H1 (cell line): ENCODE data around the gene METTL18. TPM values are rescaled to one million over a fixed set of nuclear protein-coding genes. Genes with fewer than 3 reads are reported as not detected.

Source experiments
- CTCF ChIA-PET: fragments of 300-600 bp; sonication (Branson Sonifier 250); formaldehyde crosslinking; loops from one replicate; lab custom pipeline; 2021; ENCODE audit not compliant: partially characterized antibody; lab: Charles Lee
- POLR2A ChIA-PET: fragments of 300-600 bp; sonication (Branson Sonifier 250); formaldehyde crosslinking; loops from one replicate; lab custom pipeline; 2021; ENCODE audit warnings: inconsistent platforms; ENCODE audit not compliant: partially characterized antibody; lab: Charles Lee
- DNase-seq, 2 experiments: peaks; one replicate each; pipeline versions ENCODE4 v3.0.0 to v3.0.0-alpha.2; 2010 to 2022; ENCODE audit warnings: low spot score in 2 of 2, low read depth in 1 of 2, mixed read lengths in 1 of 2
- FAIRE-seq: peaks from 2 replicates; lab custom pipeline; 2011; peaks lifted over from hg19 to GRCh38; lab: Jason Lieb, UNC
- H2AFZ ChIP-seq: 2 replicates; pipeline ENCODE4 v1.8.1; 2012; ENCODE audit warnings: low read length, inconsistent platforms
- H2AK5ac ChIP-seq: 2 replicates; pipeline ENCODE4 v1.6.1; 2013; ENCODE audit warnings: low read depth, low read length
- H2BK120ac ChIP-seq: replicated peaks from 2 replicates; pipeline ENCODE3; 2013; ENCODE audit warnings: low read depth, low read length, inconsistent platforms
- H2BK12ac ChIP-seq: 2 replicates; pipeline ENCODE4 v1.6.1; 2013; ENCODE audit warnings: low read depth, low read length
- H2BK15ac ChIP-seq: 2 replicates; pipeline ENCODE4 v1.6.1; 2013; ENCODE audit warnings: low read length
- H2BK20ac ChIP-seq: 2 replicates; pipeline ENCODE4 v1.6.1; 2013; ENCODE audit warnings: low read length
- H2BK5ac ChIP-seq: 2 replicates; pipeline ENCODE4 v1.6.1; 2013; ENCODE audit warnings: low read depth, low read length
- H3K14ac ChIP-seq: 2 replicates; pipeline ENCODE4 v1.6.1; 2013; ENCODE audit warnings: inconsistent platforms; ENCODE audit not compliant: insufficient read length
- H3K18ac ChIP-seq: 2 replicates; pipeline ENCODE4 v1.6.1; 2013; ENCODE audit warnings: low read length; ENCODE audit errors: extremely low read depth
- H3K23ac ChIP-seq: 2 replicates; pipeline ENCODE4 v1.6.1; 2013; ENCODE audit warnings: inconsistent platforms; ENCODE audit not compliant: insufficient read length
- H3K23me2 ChIP-seq: 2 replicates; pipeline ENCODE4 v1.6.1; 2013; ENCODE audit warnings: low read depth, low read length
- H3K27ac ChIP-seq: 2 replicates; pipeline ENCODE4 v1.6.1; 2011; ENCODE audit warnings: low read depth, low read length, inconsistent platforms
- H3K27me3 ChIP-seq, 4 experiments: replicated peaks in 1 of 4; 1 replicate in 1 of 4; 2 replicates in 3 of 4; pipeline versions ENCODE4 v1.6.1 to v1.8.1; 2011 to 2013; ENCODE audit warnings: low read length in 3 of 4, mild to moderate bottlenecking in 3 of 4, inconsistent platforms in 2 of 4, mixed read lengths in 2 of 4, moderate library complexity in 1 of 4; ENCODE audit not compliant: control insufficient read depth in 3 of 4, insufficient read depth in 3 of 4; ENCODE audit errors: extremely low read depth in 1 of 4
- H3K36me3 ChIP-seq, 4 experiments: 2 replicates each; pipeline versions ENCODE4 v1.6.1 to v1.8.1; 2011 to 2013; ENCODE audit warnings: mild to moderate bottlenecking in 4 of 4, low read length in 3 of 4, moderate library complexity in 2 of 4, control low read depth in 1 of 4, inconsistent platforms in 1 of 4; ENCODE audit not compliant: insufficient read depth in 4 of 4, control insufficient read depth in 2 of 4
- H3K4ac ChIP-seq: replicated peaks from 2 replicates; pipeline ENCODE3; 2013; ENCODE audit warnings: low read length, low read depth, mixed read lengths, inconsistent platforms; ENCODE audit not compliant: insufficient read length
- H3K4me1 ChIP-seq, 4 experiments: replicated peaks in 1 of 4; 1 replicate in 1 of 4; 2 replicates in 3 of 4; pipeline versions ENCODE4 v1.6.1 to v1.8.1; 2011 to 2013; ENCODE audit warnings: low read length in 3 of 4, inconsistent platforms in 2 of 4, mixed read lengths in 1 of 4; ENCODE audit not compliant: insufficient read depth in 4 of 4, control insufficient read depth in 3 of 4
- H3K4me2 ChIP-seq, 2 experiments: 2 replicates each; pipeline versions ENCODE4 v1.6.1 to v1.8.1; 2011 to 2013; ENCODE audit warnings: low read depth in 2 of 2, low read length in 2 of 2, control low read depth in 1 of 2, inconsistent platforms in 1 of 2, mild to moderate bottlenecking in 1 of 2; ENCODE audit not compliant: insufficient read depth in 1 of 2
- H3K4me3 ChIP-seq, 4 experiments: fragments of 200-600, 300-600 bp in 1 of 4; sonication (generic), shearing (Covaris generic), sonication (Bioruptor Twin) in 1 of 4; 2 replicates each; pipeline versions ENCODE4 v1.5.1 to v1.8.1; 2011 to 2016; ENCODE audit warnings: low read length in 4 of 4, low read depth in 3 of 4, control low read depth in 2 of 4, inconsistent platforms in 2 of 4, mild to moderate bottlenecking in 2 of 4, mixed read lengths in 1 of 4, moderate library complexity in 1 of 4; ENCODE audit not compliant: insufficient read depth in 2 of 4; ENCODE audit errors: extremely low read depth in 1 of 4
- H3K56ac ChIP-seq: replicated peaks from 2 replicates; pipeline ENCODE3; 2013; ENCODE audit warnings: low read depth, mild to moderate bottlenecking, mixed read lengths, low read length, inconsistent platforms; ENCODE audit not compliant: insufficient read length
- H3K79me1 ChIP-seq: 2 replicates; pipeline ENCODE4 v1.6.1; 2013; ENCODE audit warnings: low read depth, low read length, control low read depth
- H3K79me2 ChIP-seq, 2 experiments: 2 replicates each; pipeline versions ENCODE4 v1.6.1 to v1.8.1; 2012 to 2013; ENCODE audit warnings: low read length in 2 of 2, mild to moderate bottlenecking in 2 of 2, inconsistent platforms in 1 of 2; ENCODE audit not compliant: insufficient read depth in 2 of 2, control insufficient read depth in 1 of 2
- H3K9ac ChIP-seq, 4 experiments: replicated peaks in 1 of 4; 1 replicate in 1 of 4; 2 replicates in 3 of 4; pipeline versions ENCODE4 v1.6.1 to v1.8.1; 2011 to 2013; ENCODE audit warnings: low read depth in 3 of 4, low read length in 3 of 4, control low read depth in 2 of 4, mild to moderate bottlenecking in 2 of 4, moderate library complexity in 2 of 4, inconsistent platforms in 1 of 4; ENCODE audit errors: extremely low read depth in 1 of 4
- H3K9me3 ChIP-seq, 2 experiments: 2 replicates each; pipeline versions ENCODE4 v1.6.1 to v1.8.1; 2012 to 2013; ENCODE audit warnings: mild to moderate bottlenecking in 2 of 2, moderate library complexity in 2 of 2, control low read depth in 1 of 2, inconsistent platforms in 1 of 2, low read depth in 1 of 2, low read length in 1 of 2, mixed read lengths in 1 of 2; ENCODE audit not compliant: insufficient read depth in 2 of 2
- H4K20me1 ChIP-seq, 2 experiments: replicated peaks in 1 of 2; 2 replicates each; pipeline versions ENCODE3 to v1.8.1; 2011 to 2013; ENCODE audit warnings: inconsistent platforms in 2 of 2, low read length in 2 of 2, mild to moderate bottlenecking in 1 of 2; ENCODE audit not compliant: insufficient read depth in 2 of 2, control insufficient read depth in 1 of 2
- H4K5ac ChIP-seq: 2 replicates; pipeline ENCODE4 v1.6.1; 2013; ENCODE audit warnings: low read length, low read depth, mixed read lengths, inconsistent platforms; ENCODE audit not compliant: insufficient read length
- H4K8ac ChIP-seq: 2 replicates; pipeline ENCODE4 v1.8.0; 2013; ENCODE audit warnings: mild to moderate bottlenecking, moderate library complexity, low read length, inconsistent platforms; ENCODE audit not compliant: insufficient read depth; ENCODE audit errors: extremely low read depth
- H4K91ac ChIP-seq: replicated peaks from 2 replicates; pipeline ENCODE3; 2013; ENCODE audit warnings: low read length, mixed read lengths, inconsistent platforms; ENCODE audit not compliant: insufficient read length
- RFX5 ChIP-seq: IDR thresholded peaks from 2 replicates; pipeline ENCODE4 v1.6.1; 2011; ENCODE audit warnings: low read depth, low read length, improper control_type of control experiment, borderline replicate concordance
- WGBS, 2 experiments: shearing (Covaris generic) in 1 of 2; methylation state at CpG; one replicate each; pipeline versions ENCODE4 v1.1.6 to v1.1.7; 2013 to 2015; ENCODE audit warnings: low lambda C conversion rate in 2 of 2, mixed read lengths in 2 of 2, inconsistent platforms in 1 of 2, low coverage in 1 of 2, missing lambda C conversion rate in 1 of 2; ENCODE audit not compliant: insufficient replicate concordance in 2 of 2, insufficient coverage in 1 of 2, insufficient read length in 1 of 2; ENCODE audit errors: extremely low coverage in 1 of 2, missing lambda C conversion rate in 1 of 2; 5-methylcytosine and 5-hydroxymethylcytosine counted together
- polyA plus RNA-seq, 7 experiments: library from polyadenylated mRNA; depleted of rRNA in 3 of 7; stranded (reverse) in 5 of 7; unstranded in 2 of 7; fragments of >200 nt in 5 of 7; fragments of 200-250 nt in 2 of 7; gene quantifications; 1 replicate in 5 of 7; 2 replicates in 1 of 7; 4 replicates in 1 of 7; pipeline versions ENCODE4 v1.2.1 to v1.2.3, GENCODE V29; 2011 to 2013; ENCODE audit warnings: missing spikeins in 2 of 7, mixed read lengths in 2 of 7
- total RNA-seq: library from RNA; stranded (reverse); fragmentation: NEBNext Ultra II Directional; extraction: Animal tissue kit (Norgen Biotek cat#: 25700); gene quantifications from 2 replicates; pipeline ENCODE4 v1.2.1, GENCODE V29; 2021

The METTL18 gene
- total and polyA plus RNA-seq, 2 of the 8 experiments (the other 6 are each of a cell fraction or from before 2014, with no cell fraction given): 1.4 to 7.6 TPM

DNA sequence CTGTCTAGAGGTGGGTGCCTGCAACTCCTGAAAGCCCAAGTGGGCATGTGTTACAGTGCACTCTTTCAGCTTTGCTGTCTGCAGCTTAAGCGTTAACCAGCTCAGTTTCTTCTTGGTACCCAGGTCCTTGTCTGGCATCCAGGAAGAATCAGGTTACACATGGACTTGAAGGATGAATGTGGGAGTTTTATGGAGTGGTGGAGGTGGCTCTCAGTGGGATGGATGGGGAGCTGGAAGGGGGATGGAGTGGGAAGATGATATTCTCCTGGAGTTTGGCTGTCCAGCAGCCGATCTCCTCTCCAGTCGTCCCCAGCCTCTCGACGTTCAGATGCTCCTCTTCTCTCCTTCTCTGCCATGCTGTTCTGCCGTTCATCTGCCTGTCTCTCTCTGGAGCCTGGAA is 9.4 kb downstream of the METTL18 start:
- no peak overlapping the region for H3K4ac ChIP-seq
- H4K5ac ChIP-seq: no peak overlapping the region
- no peak overlapping the region; the same call in 1 of the 2 replicates for H4K8ac ChIP-seq
- no peak overlapping the region for H4K91ac ChIP-seq
- no peak overlapping the region for H3K4me3 ChIP-seq
- H3K27me3 ChIP-seq: no peaks in the 10 kb centered on the region
- H3K79me2 ChIP-seq: no peaks in the 10 kb centered on the region
- no peak overlapping the region for H2BK12ac ChIP-seq
- no peak for DNase-seq
- H2BK15ac ChIP-seq: no peak overlapping the region
- no peaks in the 10 kb centered on the region for H4K20me1 ChIP-seq
- no peaks in the 10 kb centered on the region for H3K9me3 ChIP-seq
- no peak overlapping the region for H3K27ac ChIP-seq
- no peak overlapping the region for H2AFZ ChIP-seq
- TF ChIP-seq RFX5: no peak
- POLR2A ChIA-PET: interaction anchor here (1.4 kb wide), 1 partner anchor 10 kb away, joined by 11 read pairs; the partner anchor contains the start of gene METTL18
- no peak overlapping the region for H3K23ac ChIP-seq
- H3K36me3 ChIP-seq: no peaks in the 10 kb centered on the region
- no peak overlapping the region for H2BK20ac ChIP-seq
- no peak overlapping the region for H3K9ac ChIP-seq
- CTCF ChIA-PET: interaction anchor here (0.7 to 0.9 kb wide), 2 partner anchors 10 to 12 kb away, joined by 3 to 5 read pairs; partner anchors contain the start of gene METTL18
- H3K4me2 ChIP-seq: no peak overlapping the region
- no peak overlapping the region for H2BK120ac ChIP-seq
- H3K14ac ChIP-seq: no peak overlapping the region
- 93% methylated on average over 6 of the region's 6 CpGs; no CpG with 5 or more reads in 1 of the 2 experiments for WGBS, 2 experiments
- no peaks in the 10 kb centered on the region for H3K23me2 ChIP-seq
- H3K4me1 ChIP-seq: peaks cover 0 to 12% (median 3%) of the 10 kb centered on the region in 4 experiments; a peak in 3 of 7 replicates
- H3K56ac ChIP-seq: no peak overlapping the region
- no peak for FAIRE-seq
- no peaks in the 10 kb centered on the region for H3K79me1 ChIP-seq
- H3K18ac ChIP-seq: no peak overlapping the region
- no peak overlapping the region for H2BK5ac ChIP-seq
- H2AK5ac ChIP-seq: no peak overlapping the region
